ENCODE data around the gene GFER. TPM values are rescaled to one million over a fixed set of nuclear protein-coding genes. Genes with fewer than 3 reads are reported as not detected.
"Not testable (repeated sequence)": the region's sequence is repeated elsewhere in the genome, so short reads cannot be mapped to it uniquely, and the experiment has no call there.

Gene GFER
- total and polyA plus RNA-seq, 2 experiments from 2014 or later: 16.4 to 31.0 TPM

- H3K4me1 ChIP-seq (ENCODE audit: insufficient read depth): no peaks in the 10 kb centered on the region
- no peaks in the 10 kb centered on the region for H3K9me3 ChIP-seq (ENCODE audit: low read depth)
- H3K27me3 ChIP-seq (replicated peaks; ENCODE audit: insufficient read depth): no peaks in the 10 kb centered on the region
- no peaks in the 10 kb centered on the region for H3K9me2 ChIP-seq (ENCODE audit: insufficient read depth)
- no peaks in the 10 kb centered on the region for H3K36me3 ChIP-seq (ENCODE audit: low read depth)
- no peak overlapping the region for H3K9ac ChIP-seq
- in situ Hi-C loops (cut with MboI): no loop called here
- H2AFZ ChIP-seq: no peak overlapping the region
- H3K4me3 ChIP-seq: no peak overlapping the region
- no peak for TF ChIP-seq EZH2 (IDR thresholded peaks at IDR 0.05; ENCODE audit: insufficient read depth, poor library complexity, severe bottlenecking)
- TF ChIP-seq EZH2phosphoT487 (IDR thresholded peaks at IDR 0.05; ENCODE audit: insufficient read depth, low read depth): no peak
- no peaks in the 10 kb centered on the region for H3K79me2 ChIP-seq (ENCODE audit: insufficient read depth)
- no peak overlapping the region for H3K4me2 ChIP-seq (ENCODE audit: unreplicated experiment)
- H3F3A ChIP-seq (ENCODE audit: insufficient read depth): no peaks in the 10 kb centered on the region
- WGBS, 2 experiments (ENCODE audit: low coverage in 1 of 2, low lambda C conversion rate in 2 of 2, missing lambda C conversion rate in 2 of 2): 82 to 83% methylated on average over 19 of the region's 19 CpGs
- no peak overlapping the region for H3K27ac ChIP-seq
- H4K20me1 ChIP-seq (ENCODE audit: insufficient read depth): no peaks in the 10 kb centered on the region
- no peak for DNase-seq
Observed at GRCh38 chr16:1950559-1950958, 33.4 kb upstream of the GFER start.

DNA sequence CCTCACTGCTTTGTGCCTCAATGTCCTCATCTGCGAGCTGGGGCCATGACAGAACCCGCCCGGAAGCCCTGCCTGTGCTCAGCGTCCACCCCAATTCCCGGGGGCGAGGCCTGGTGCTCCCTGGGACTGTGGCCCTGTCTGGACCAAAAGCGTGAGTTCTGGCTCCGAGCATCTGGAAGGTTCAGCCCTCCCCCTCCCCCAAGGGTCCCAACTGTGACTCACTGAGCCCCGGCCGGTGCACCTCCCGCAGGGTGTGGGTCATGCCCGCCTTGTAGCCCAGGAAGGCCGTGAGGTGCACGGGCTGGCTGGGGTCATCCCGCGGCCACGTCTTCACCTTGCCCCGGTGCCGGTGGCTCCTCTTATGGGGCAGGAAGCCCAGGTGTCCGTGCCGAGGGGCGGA lies 30.3 kb upstream of the GFER start:
- in situ Hi-C loops (cut with MboI): no loop called here
- Histone ChIP-seq H3K4me3 (no peak overlapping the region), H3K27me3 (replicated peaks; ENCODE audit: insufficient read depth) (no peaks in the 10 kb centered on the region), H4K20me1 (ENCODE audit: insufficient read depth) (no peaks in the 10 kb centered on the region), H3F3A (ENCODE audit: insufficient read depth) (no peaks in the 10 kb centered on the region), H3K9me2 (ENCODE audit: insufficient read depth) (no peaks in the 10 kb centered on the region), H3K4me2 (ENCODE audit: unreplicated experiment) (no peak overlapping the region), H2AFZ (no peak overlapping the region), H3K27ac (no peak overlapping the region), H3K4me1 (ENCODE audit: insufficient read depth) (no peaks in the 10 kb centered on the region), H3K79me2 (ENCODE audit: insufficient read depth) (no peaks in the 10 kb centered on the region), H3K36me3 (ENCODE audit: low read depth) (no peaks in the 10 kb centered on the region), H3K9me3 (ENCODE audit: low read depth) (no peaks in the 10 kb centered on the region), H3K9ac (no peak overlapping the region)
- 86 to 90% methylated on average over 22 of the region's 22 CpGs for WGBS, 2 experiments (ENCODE audit: low coverage in 1 of 2, low lambda C conversion rate in 2 of 2, missing lambda C conversion rate in 2 of 2)
- no peak for TF ChIP-seq EZH2 (IDR thresholded peaks at IDR 0.05; ENCODE audit: insufficient read depth, poor library complexity, severe bottlenecking)
- TF ChIP-seq EZH2phosphoT487 (IDR thresholded peaks at IDR 0.05; ENCODE audit: insufficient read depth, low read depth): no peak
- no peak for DNase-seq

- 83 to 84% methylated on average over 19 to 22 of the region's 22 CpGs for WGBS, 2 experiments (ENCODE audit: low coverage in 1 of 2, low lambda C conversion rate in 2 of 2, missing lambda C conversion rate in 2 of 2)
Observed at GRCh38 chr16:1957434-1958142, 26.4 kb upstream of the GFER start.

GRCh38 chr16:1958143-1958491 lies 25.9 kb upstream of the GFER start:
- H3K9ac ChIP-seq; H3K4me2 ChIP-seq (ENCODE audit: unreplicated experiment); H3K4me1 ChIP-seq (ENCODE audit: insufficient read depth); H3K27me3 ChIP-seq (replicated peaks; ENCODE audit: insufficient read depth); in situ Hi-C loops (cut with MboI); H3K27ac ChIP-seq; H2AFZ ChIP-seq; H4K20me1 ChIP-seq (ENCODE audit: insufficient read depth); H3K9me2 ChIP-seq (ENCODE audit: insufficient read depth); H3K9me3 ChIP-seq (ENCODE audit: low read depth); DNase-seq; H3K4me3 ChIP-seq: not testable (repeated sequence)
- H3K79me2 ChIP-seq (ENCODE audit: insufficient read depth): peaks cover 35% of the 10 kb centered on the region
- peaks cover 30% of the 10 kb centered on the region for H3F3A ChIP-seq (ENCODE audit: insufficient read depth)
- H3K36me3 ChIP-seq (ENCODE audit: low read depth): peaks cover 14% of the 10 kb centered on the region
- 48 to 55% methylated on average over 25 to 30 of the region's 30 CpGs for WGBS, 2 experiments (ENCODE audit: low coverage in 1 of 2, low lambda C conversion rate in 2 of 2, missing lambda C conversion rate in 2 of 2)

More at GRCh38 chr16:1957434-1958142, 26.4 kb upstream of the GFER start:
- H2AFZ ChIP-seq; H3K9me2 ChIP-seq (ENCODE audit: insufficient read depth); DNase-seq; in situ Hi-C loops (cut with MboI); H4K20me1 ChIP-seq (ENCODE audit: insufficient read depth); H3K9ac ChIP-seq; H3K27me3 ChIP-seq (replicated peaks; ENCODE audit: insufficient read depth); H3K4me3 ChIP-seq; H3K4me2 ChIP-seq (ENCODE audit: unreplicated experiment); H3K9me3 ChIP-seq (ENCODE audit: low read depth); H3K27ac ChIP-seq; H3K4me1 ChIP-seq (ENCODE audit: insufficient read depth); H3K36me3 ChIP-seq (ENCODE audit: low read depth): not testable (repeated sequence)
- peaks cover 30% of the 10 kb centered on the region for H3K79me2 ChIP-seq (ENCODE audit: insufficient read depth)
- H3F3A ChIP-seq (ENCODE audit: insufficient read depth): peaks cover 25% of the 10 kb centered on the region

DNA sequence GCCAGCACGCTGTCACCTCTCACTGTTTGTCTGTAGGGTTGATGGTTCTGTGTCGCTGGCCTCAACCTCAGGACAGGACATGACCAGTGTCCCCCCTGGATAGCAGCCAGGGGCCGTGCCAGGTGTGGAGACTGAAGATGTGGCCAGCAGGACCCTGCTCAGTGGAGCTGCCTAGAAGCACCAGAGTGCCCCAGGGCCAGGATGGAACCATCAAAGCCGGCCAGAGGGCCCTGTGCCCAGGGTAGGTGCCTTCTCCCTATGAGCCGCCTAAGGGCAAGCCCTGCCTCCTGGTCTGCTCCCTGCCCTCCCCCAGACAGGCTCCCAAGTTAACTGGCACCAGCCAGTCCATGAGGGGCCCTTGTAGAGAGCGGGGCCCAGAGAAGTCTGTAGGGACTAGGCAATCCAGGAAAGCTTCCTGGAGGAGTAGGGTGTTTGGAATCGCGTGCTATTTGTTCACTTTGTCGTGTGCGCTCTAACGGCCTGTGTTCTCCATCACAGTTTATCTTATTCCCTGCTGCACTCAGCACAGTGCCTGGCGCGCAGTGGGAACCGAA lies 25.2 kb upstream of the GFER start:
- peaks cover 37% of the 10 kb centered on the region for H3F3A ChIP-seq (ENCODE audit: insufficient read depth)
- peak overlapping the region; percentile 85 for H3K4me3 ChIP-seq
- peak overlapping the region; percentile 86 for H2AFZ ChIP-seq
- DNase-seq: no peak
- 22 to 23% methylated on average over 12 to 14 of the region's 14 CpGs for WGBS, 2 experiments (ENCODE audit: low coverage in 1 of 2, low lambda C conversion rate in 2 of 2, missing lambda C conversion rate in 2 of 2)
- no peak overlapping the region for H3K27ac ChIP-seq
- no peaks in the 10 kb centered on the region for H3K9me3 ChIP-seq (ENCODE audit: low read depth)
- H3K4me1 ChIP-seq (ENCODE audit: insufficient read depth): no peaks in the 10 kb centered on the region; the same call in 1 of the 2 replicates
- peaks cover 42% of the 10 kb centered on the region for H3K79me2 ChIP-seq (ENCODE audit: insufficient read depth)
- H4K20me1 ChIP-seq (ENCODE audit: insufficient read depth): no peaks in the 10 kb centered on the region
- H3K27me3 ChIP-seq (replicated peaks; ENCODE audit: insufficient read depth): no peaks in the 10 kb centered on the region
- peak overlapping the region; percentile 46 for H3K4me2 ChIP-seq (ENCODE audit: unreplicated experiment)
- H3K9me2 ChIP-seq (ENCODE audit: insufficient read depth): no peaks in the 10 kb centered on the region
- in situ Hi-C loops (cut with MboI): no loop called here
- peak overlapping the region; percentile 94 for H3K9ac ChIP-seq
- TF ChIP-seq EZH2 (IDR thresholded peaks at IDR 0.05; ENCODE audit: insufficient read depth, poor library complexity, severe bottlenecking) (no peak), EZH2phosphoT487 (IDR thresholded peaks at IDR 0.05; ENCODE audit: insufficient read depth, low read depth) (no peak)
- H3K36me3 ChIP-seq (ENCODE audit: low read depth): peaks cover 21% of the 10 kb centered on the region
